Hypothalamus (tissue), 51 donors: ENCODE data around the gene ATP1A4.

Experiments
- DNase-seq, 51 donors: peaks; one replicate each; lab custom pipeline; 2025; lab: John Stamatoyannopoulos, UW

Gene ATP1A4

GRCh38 chr1:160168609-160169369 lies 17.4 kb downstream of the ATP1A4 start:
- DNase-seq = peak in 1 of 51 donors; percentile 4

GRCh38 chr1:160169553-160170399 lies 18.4 kb downstream of the ATP1A4 start:
- DNase-seq = peak in 1 of 51 donors; percentile 19

GRCh38 chr1:160171354-160171753 lies 20.0 kb downstream of the ATP1A4 start:
- DNase-seq = no peak

GRCh38 chr1:160171980-160172379 lies 20.6 kb downstream of the ATP1A4 start:
- no peak for DNase-seq

GRCh38 chr1:160177231-160177630 lies 25.8 kb downstream of the ATP1A4 start:
- DNase-seq = no peak

- no peak for DNase-seq
Observed at GRCh38 chr1:160177667-160178066, 26.3 kb downstream of the ATP1A4 start.

GRCh38 chr1:160178731-160179130 lies 27.3 kb downstream of the ATP1A4 start:
- DNase-seq = no peak

- no peak for DNase-seq
Observed at GRCh38 chr1:160179336-160179735, 27.9 kb downstream of the ATP1A4 start.

GRCh38 chr1:160186246-160186645 lies 34.8 kb downstream of the ATP1A4 start:
- no peak for DNase-seq

GRCh38 chr1:160186729-160187128 lies 35.3 kb downstream of the ATP1A4 start:
- DNase-seq = no peak

- no peak for DNase-seq
Observed at GRCh38 chr1:160187407-160187806, 36.0 kb downstream of the ATP1A4 start.

GRCh38 chr1:160188341-160188740 lies 36.9 kb downstream of the ATP1A4 start:
- DNase-seq = no peak

GRCh38 chr1:160189649-160190625 lies 38.5 kb downstream of the ATP1A4 start, which contains the start of gene CASQ1:
Gene CASQ1 (plus strand): TSS chr1:160190575. CDS start chr1:160190752, 177 bp downstream.
- DNase-seq = peak in 21 of 51 donors; percentile 5 to 33 (median 20)

- no peak for DNase-seq
Observed at GRCh38 chr1:160191756-160192155, 40.4 kb downstream of the ATP1A4 start.

- DNase-seq = no peak
Observed at GRCh38 chr1:160192234-160192633, 40.8 kb downstream of the ATP1A4 start.

GRCh38 chr1:160193091-160193819 lies 41.9 kb downstream of the ATP1A4 start:
- peak; percentile 20 to 89 (median 73) for DNase-seq

GRCh38 chr1:160193832-160194736 lies 42.7 kb downstream of the ATP1A4 start:
- DNase-seq = no peak

- no peak for DNase-seq
Observed at GRCh38 chr1:160194737-160195059, 43.3 kb downstream of the ATP1A4 start.

- no peak for DNase-seq
Observed at GRCh38 chr1:160196143-160196542, 44.7 kb downstream of the ATP1A4 start.
